Testis (tissue), 2 donors: ENCODE measurements around the gene CRB1.

Source experiments
- CTCF ChIP-seq, 3 experiments: fragments of 450-650 bp in 2 of 3; fragments of 200-600 bp in 1 of 3; sonication (generic) in 1 of 3; IDR thresholded peaks; one replicate each; pipeline ENCODE4 v1.5.1; 2016 to 2019; ENCODE audit warnings: antibody characterized with exemption in 3 of 3, mild to moderate bottlenecking in 2 of 3, moderate library complexity in 1 of 3
- POLR2A ChIP-seq: fragments of 450-650 bp; IDR thresholded peaks from one replicate; pipeline ENCODE4 v1.6.1; 2017; ENCODE audit warnings: antibody characterized with exemption, mild to moderate bottlenecking, moderate library complexity

DNA sequence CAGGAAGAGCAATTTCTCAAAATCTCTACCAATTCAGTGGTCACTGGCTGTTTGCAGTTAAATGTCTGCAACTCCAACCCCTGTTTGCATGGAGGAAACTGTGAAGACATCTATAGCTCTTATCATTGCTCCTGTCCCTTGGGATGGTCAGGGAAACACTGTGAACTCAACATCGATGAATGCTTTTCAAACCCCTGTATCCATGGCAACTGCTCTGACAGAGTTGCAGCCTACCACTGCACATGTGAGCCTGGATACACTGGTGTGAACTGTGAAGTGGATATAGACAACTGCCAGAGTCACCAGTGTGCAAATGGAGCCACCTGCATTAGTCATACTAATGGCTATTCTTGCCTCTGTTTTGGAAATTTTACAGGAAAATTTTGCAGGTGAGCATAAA lies 167.2 kb downstream of the CRB1 start:
- TF ChIP-seq CTCF (IDR thresholded peaks at IDR 0.05): no peak
- no peak for TF ChIP-seq POLR2A
